Adipose tissue (tissue), 3 donors: ENCODE data around the gene RMP24. TPM values are rescaled to one million over a fixed set of nuclear protein-coding genes. Genes with fewer than 3 reads are reported as not detected.
"Not testable (repeated sequence)": the region's sequence is repeated elsewhere in the genome, so short reads cannot be mapped to it uniquely, and the experiment has no call there.

Experiments
- H3K27ac ChIP-seq: one replicate; pipeline ENCODE4 v1.5.1; 2013; ENCODE audit warnings: low read depth, low read length
- WGBS, 3 donors: extraction: QIAGEN DNeasy Blood & Tissue Kit; methylation state at CpG; one replicate each; pipeline ENCODE4 v1.1.7; 2013; 5-methylcytosine and 5-hydroxymethylcytosine counted together
- polyA plus RNA-seq, 3 donors: library from polyadenylated mRNA; stranded (reverse); fragments of 200-250 nt; gene quantifications; one replicate each; pipeline ENCODE4 v1.2.3, GENCODE V29; 2013
- donor health status: healthy with polysubstance abuse.
- donor health status: Bipolar disorder and iron deficiency.
- donor health status: healthy.

The RMP24 gene

DNA sequence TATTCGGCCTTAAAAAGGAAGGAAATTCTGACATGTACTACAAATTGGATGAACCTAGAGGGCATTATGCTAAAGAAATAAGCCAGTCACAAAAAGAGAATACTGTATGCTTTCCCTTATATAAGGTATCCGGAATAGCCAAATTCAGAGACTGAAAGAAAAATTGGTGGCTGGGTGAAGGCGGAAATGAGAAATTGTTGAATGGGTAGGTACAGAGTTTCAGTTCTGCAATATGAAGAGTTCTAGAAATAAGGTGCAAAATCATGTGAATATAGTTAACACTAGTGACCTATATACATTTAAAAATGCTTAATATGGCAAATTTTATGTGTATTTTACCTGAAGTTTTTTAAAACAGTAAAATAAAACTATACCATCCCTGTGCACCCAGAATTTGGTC lies 43.1 kb downstream of the RMP24 start:
- WGBS, 3 donors, result 93 to 97% (median 95%) methylated on average over 3 of the region's 3 CpGs
- no peak overlapping the region for H3K27ac ChIP-seq

DNA sequence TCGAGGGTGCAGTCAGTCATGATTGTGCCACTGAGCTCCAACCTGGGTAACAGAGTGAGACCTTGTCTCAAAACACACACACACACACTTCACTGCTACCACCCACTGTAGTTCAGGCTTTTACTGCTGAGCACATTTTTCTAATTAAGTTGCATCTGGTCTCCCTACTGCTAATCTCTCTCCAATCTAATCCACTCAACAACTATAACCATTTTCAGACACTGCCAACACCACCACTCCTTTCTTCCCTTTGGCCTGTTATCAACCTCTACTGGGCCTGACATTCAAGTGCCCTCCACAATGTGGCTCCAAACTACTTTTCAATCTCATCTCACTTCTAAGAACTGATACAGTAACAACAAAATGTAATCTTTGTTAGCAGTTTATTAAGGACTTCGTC lies 44.8 kb downstream of the RMP24 start:
- 78 to 90% (median 86%) methylated on average over 2 of the region's 2 CpGs for WGBS, 3 donors
- no peak overlapping the region for H3K27ac ChIP-seq

DNA sequence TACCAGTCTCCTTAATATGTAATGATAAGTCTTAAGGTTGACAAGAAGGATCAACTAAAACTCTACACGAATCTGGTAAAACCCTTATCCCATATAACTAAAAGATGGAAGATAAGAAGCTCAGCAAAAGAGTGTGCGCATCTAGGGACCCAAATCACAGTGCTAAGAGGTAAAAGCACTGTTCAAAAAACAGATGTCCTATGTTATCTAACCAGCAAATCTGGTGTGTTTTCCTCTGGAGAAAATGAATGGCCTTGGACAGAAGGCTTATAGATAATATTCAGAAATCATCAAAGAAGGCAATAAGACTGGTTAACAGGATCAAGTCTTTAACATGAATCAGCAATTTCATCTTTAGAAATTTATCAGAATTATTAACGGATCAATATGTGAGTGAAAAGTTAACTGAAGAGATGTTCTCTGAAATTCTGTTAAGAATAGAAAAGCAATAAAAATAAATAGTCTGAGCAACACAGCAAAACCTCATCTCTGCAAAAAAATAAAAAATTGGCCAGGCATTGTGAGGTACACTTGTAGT lies 47.8 kb downstream of the RMP24 start:
- no peak overlapping the region for H3K27ac ChIP-seq
- WGBS, 3 donors, result 87 to 91% (median 89%) methylated on average over 3 of the region's 3 CpGs

DNA sequence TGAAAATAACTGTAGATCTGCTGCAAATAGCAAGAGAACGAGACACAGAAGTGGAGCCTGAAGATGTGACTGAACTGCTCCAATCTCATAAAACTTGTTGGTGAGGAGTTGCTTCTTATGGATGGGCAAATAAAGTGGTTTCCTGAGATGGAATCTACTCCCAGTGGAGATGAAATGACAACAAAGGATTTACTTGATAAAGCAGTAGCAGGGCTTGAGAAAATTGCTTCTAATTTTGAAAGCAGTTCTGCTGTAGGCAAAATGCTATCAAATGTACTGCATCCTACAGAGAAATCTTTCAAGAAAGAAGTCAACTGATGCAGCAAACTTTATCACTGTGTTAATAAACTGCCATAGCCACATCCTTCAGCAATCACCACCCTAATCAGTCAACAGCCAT lies 50.9 kb downstream of the RMP24 start:
- no peak overlapping the region for H3K27ac ChIP-seq
- WGBS, 3 donors, result 79 to 95% (median 86%) methylated on average over 1 of the region's 1 CpG

DNA sequence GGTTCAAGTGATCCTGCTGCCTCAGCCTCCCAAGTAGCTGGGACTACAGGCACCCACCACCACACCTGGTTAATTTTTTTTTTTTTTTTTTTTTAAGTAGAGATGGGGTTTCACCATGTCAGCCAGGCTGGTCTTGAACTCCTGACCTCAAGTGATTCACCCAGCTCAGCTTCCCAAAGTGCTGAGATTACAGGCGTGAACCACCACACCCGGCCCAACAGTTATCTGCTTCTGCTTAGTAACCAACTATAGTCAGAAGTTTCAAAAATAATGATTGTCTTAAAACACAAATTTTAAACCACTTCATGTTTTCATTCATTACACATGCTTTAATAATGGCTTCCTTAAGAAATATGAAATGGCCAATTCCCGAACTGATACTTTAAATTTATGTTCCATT lies 51.8 kb downstream of the RMP24 start:
- WGBS, 3 donors, result 92 to 98% (median 96%) methylated on average over 3 of the region's 3 CpGs
- H3K27ac ChIP-seq, result not testable (repeated sequence)

DNA sequence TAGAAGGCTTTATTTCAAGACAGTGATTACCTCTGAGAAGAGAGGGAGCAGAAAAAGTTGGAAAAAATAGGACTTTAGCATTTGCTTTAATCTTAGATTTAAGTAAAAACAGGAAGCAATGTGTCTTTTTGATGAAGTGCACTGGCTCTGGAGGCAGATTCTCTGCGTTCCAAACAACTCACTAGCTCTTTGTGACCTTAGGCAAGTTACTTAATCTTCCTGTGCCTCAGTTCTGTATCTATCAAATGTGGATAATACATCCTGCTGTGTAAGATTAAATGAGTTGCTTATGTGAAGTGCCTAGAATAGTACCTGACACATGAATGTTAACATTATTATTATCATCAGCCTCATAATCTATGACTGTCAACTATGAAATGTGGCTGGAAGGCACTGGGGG lies 52.5 kb downstream of the RMP24 start:
- WGBS, 3 donors, result 32 to 69% (median 49%) methylated on average over 1 of the region's 1 CpG
- H3K27ac ChIP-seq, result no peak overlapping the region

DNA sequence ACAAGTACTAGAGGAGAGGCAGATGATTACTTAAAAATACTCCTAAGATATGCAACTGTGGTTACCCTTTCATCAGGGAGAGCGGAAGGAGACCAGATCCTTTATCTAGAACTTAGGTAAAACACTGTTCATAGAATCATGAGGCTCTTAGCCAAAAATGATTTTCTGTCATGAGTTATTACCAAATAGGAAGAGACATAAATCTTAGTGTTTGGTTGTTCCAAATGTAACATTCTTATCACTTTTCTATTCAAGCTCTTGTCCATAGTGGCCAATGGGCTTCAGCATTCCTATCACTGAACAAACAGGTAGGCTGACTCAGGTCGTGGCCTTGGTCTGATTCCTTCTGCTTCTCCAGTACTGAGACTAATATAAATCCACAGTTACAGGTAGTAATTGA lies 56.4 kb downstream of the RMP24 start:
- 29 to 88% (median 85%) methylated on average over 2 of the region's 2 CpGs for WGBS, 3 donors
- no peak overlapping the region for H3K27ac ChIP-seq

Other genes with a start within 250 kb of the RMP24 start
- gene RPRD1A, start 94.9 kb downstream of the RMP24 start, polyA plus RNA-seq, result 10 to 100 TPM; 10.9 to 22.7 (median 19.9) TPM
- gene SLC39A6, start 156.7 kb downstream of the RMP24 start, polyA plus RNA-seq, result 10 to 100 TPM; 10.9 to 27.1 (median 17.0) TPM
- gene ELP2, start 157.2 kb downstream of the RMP24 start, polyA plus RNA-seq, result 10 to 100 TPM; 31.8 to 40.0 (median 34.4) TPM
- gene MOCOS, start 214.8 kb downstream of the RMP24 start, polyA plus RNA-seq, result 1 to 10 TPM; 1.1 to 4.7 (median 2.3) TPM